A549 (cell line): ENCODE data around the gene CHSY3. TPM values are rescaled to one million over a fixed set of nuclear protein-coding genes. Genes with fewer than 3 reads are reported as not detected.

Experiments used
- ATAC-seq, 2 experiments: fragments of 200-7000 bp in 1 of 2; fragments of >200 bp in 1 of 2; cut with Nextera tagmentation in 1 of 2; cut with Tn5 transposase in 1 of 2; 3 replicates each; pipeline versions ENCODE4 v1.8.0 to v1.9.1; 2018 to 2020; ENCODE audit warnings: mild to moderate bottlenecking in 1 of 2, moderate library complexity in 1 of 2
- CTCF ChIA-PET: fragments of 300-600 bp; sonication (Branson Sonifier 250); formaldehyde crosslinking; extraction: SDS; loops from one replicate; lab custom pipeline; 2021; ENCODE audit warnings: antibody characterized with exemption, inconsistent platforms; lab: Yijun Ruan, JAX
- POLR2A ChIA-PET: fragments of 350-600 bp; formaldehyde crosslinking; extraction: SDS; loops from one replicate; lab custom pipeline; 2021; ENCODE audit warnings: antibody characterized with exemption, inconsistent platforms; lab: Yijun Ruan, JAX
- DNase-seq, 2 experiments: peaks; one replicate each; pipeline versions ENCODE4 v3.0.0 to v3.0.0-alpha.2; 2011 to 2016; ENCODE audit warnings: low read depth in 1 of 2, low spot score in 1 of 2
- FAIRE-seq: peaks from 2 replicates; lab custom pipeline; 2011; peaks lifted over from hg19 to GRCh38; lab: Jason Lieb, UNC
- H3K27ac ChIP-seq, 2 experiments: fragments of >200 bp; sonication (Bioruptor Twin); formaldehyde crosslinking; 3 replicates each; pipeline ENCODE4 v1.5.1; 2016 to 2017
- H3K4me1 ChIP-seq: fragments of >200 bp; sonication (Bioruptor Twin); formaldehyde crosslinking; 3 replicates; pipeline ENCODE4 v1.6.1; 2016
- H3K4me2 ChIP-seq: fragments of >200 bp; sonication (Bioruptor Twin); formaldehyde crosslinking; 3 replicates; pipeline ENCODE4 v1.6.1; 2016
- H3K4me3 ChIP-seq: fragments of >200 bp; sonication (Bioruptor Twin); formaldehyde crosslinking; 3 replicates; pipeline ENCODE4 v1.5.1; 2016
- H3K9me3 ChIP-seq: fragments of >200 bp; sonication (Bioruptor Twin); formaldehyde crosslinking; 3 replicates; pipeline ENCODE4 v1.6.1; 2016
- BHLHE40 ChIP-seq: IDR thresholded peaks from 2 replicates; pipeline ENCODE4 v1.6.1; 2012; ENCODE audit warnings: low read depth, low read length, inconsistent platforms
- CBX2 ChIP-seq: fragments of 200-600 bp; sonication (generic); IDR thresholded peaks from 2 replicates; pipeline ENCODE4 v1.6.1; 2016; ENCODE audit warnings: low read depth, mild to moderate bottlenecking, borderline replicate concordance
- EHMT2 ChIP-seq: fragments of 200-600 bp; sonication (generic); IDR thresholded peaks from 2 replicates; pipeline ENCODE4 v1.6.1; 2016; ENCODE audit warnings: antibody characterized with exemption, low read depth, mild to moderate bottlenecking, moderate library complexity
- EP300 ChIP-seq, 2 experiments: fragments of >200 bp; sonication (Bioruptor Twin); formaldehyde crosslinking; IDR thresholded peaks; 2 replicates in 1 of 2; 3 replicates in 1 of 2; pipeline ENCODE4 v1.6.1; 2016 to 2017
- FOSB ChIP-seq: fragments of 250-450 bp; sonication (Bioruptor Pico); IDR thresholded peaks from 2 replicates; pipeline ENCODE4 v1.5.0; 2020; ENCODE audit warnings: mild to moderate bottlenecking, moderate library complexity
- FOXS1 ChIP-seq: fragments of 250-450 bp; sonication (Bioruptor Pico); IDR thresholded peaks from 2 replicates; pipeline ENCODE4 v1.5.0; 2020; ENCODE audit warnings: mild to moderate bottlenecking, moderate library complexity
- GATA3 ChIP-seq: IDR thresholded peaks from 2 replicates; pipeline ENCODE4 v1.6.1; 2012; ENCODE audit warnings: borderline replicate concordance
- HDAC2 ChIP-seq: fragments of 200-600 bp; sonication (generic); IDR thresholded peaks from 2 replicates; pipeline ENCODE4 v1.6.1; 2016
- JUN ChIP-seq, 2 experiments: fragments of >200 bp; sonication (Bioruptor Twin); formaldehyde crosslinking; IDR thresholded peaks; 2 replicates in 1 of 2; 3 replicates in 1 of 2; pipeline ENCODE4 v1.6.1; 2016 to 2017
- JUNB ChIP-seq: fragments of >200 bp; sonication (Bioruptor Twin); formaldehyde crosslinking; IDR thresholded peaks from 2 replicates; pipeline ENCODE4 v1.6.1; 2016
- KDM5A ChIP-seq: fragments of 200-600 bp; sonication (generic); IDR thresholded peaks from 2 replicates; pipeline ENCODE4 v1.6.1; 2016; ENCODE audit warnings: antibody characterized with exemption, mild to moderate bottlenecking
- MAZ ChIP-seq: fragments of 150-350 bp; IDR thresholded peaks from 2 replicates; pipeline ENCODE4 v1.6.1; 2014; ENCODE audit warnings: antibody characterized with exemption, low read depth, low read length, borderline replicate concordance
- MYC ChIP-seq: IDR thresholded peaks from 2 replicates; pipeline ENCODE4 v1.6.1; 2012; ENCODE audit warnings: mild to moderate bottlenecking, inconsistent platforms, low read length, improper control_type of control experiment, borderline replicate concordance
- NR3C1 ChIP-seq: fragments of >200 bp; sonication (Bioruptor Twin); formaldehyde crosslinking; IDR thresholded peaks from 3 replicates; pipeline ENCODE4 v1.6.1; 2017
- RCOR1 ChIP-seq: fragments of 150-350 bp; IDR thresholded peaks from 2 replicates; pipeline ENCODE4 v1.6.1; 2014; ENCODE audit warnings: antibody characterized with exemption, low read length, low read depth
- SMC3 ChIP-seq: fragments of >200 bp; sonication (Bioruptor Twin); formaldehyde crosslinking; IDR thresholded peaks from 3 replicates; pipeline ENCODE4 v1.6.1; 2018; ENCODE audit warnings: inconsistent platforms
- ZC3H11A ChIP-seq: fragments of 450-650 bp; IDR thresholded peaks from 2 replicates; pipeline ENCODE4 v1.6.1; 2014; ENCODE audit warnings: antibody characterized with exemption, mild to moderate bottlenecking
- ZFP36 ChIP-seq: fragments of 450-650 bp; IDR thresholded peaks from 2 replicates; pipeline ENCODE4 v1.6.1; 2014; ENCODE audit warnings: borderline replicate concordance; ENCODE audit not compliant: partially characterized antibody
- WGBS: methylation state at CpG from one replicate; pipeline ENCODE4 v1.1.6; 2017; ENCODE audit errors: missing lambda C conversion rate; 5-methylcytosine and 5-hydroxymethylcytosine counted together
- polyA plus RNA-seq, 4 experiments: library from polyadenylated mRNA; depleted of rRNA in 3 of 4; stranded (reverse); fragments of >200 nt; fragmentation: RNase III in 1 of 4; extraction: RNeasy Plus Mini Kit Qiagen cat#74134 plus additional on column Dnase treatment in 1 of 4; gene quantifications; 2 replicates in 3 of 4; 3 replicates in 1 of 4; pipeline ENCODE4 v1.2.3, GENCODE V29; 2011 to 2017
- TF ChIP-seq, protein P1 (sequence below): fragments of 200-600 bp; sonication (generic); IDR thresholded peaks from 2 replicates; pipeline ENCODE4 v1.6.1; 2016; ENCODE audit warnings: antibody characterized with exemption, mild to moderate bottlenecking, moderate library complexity
- TF ChIP-seq, protein P2 (sequence below): fragments of 250-450 bp; sonication (Bioruptor Pico); IDR thresholded peaks from 2 replicates; pipeline ENCODE4 v1.5.0; 2021; ENCODE audit warnings: mild to moderate bottlenecking, moderate library complexity, borderline replicate concordance
- TF ChIP-seq, protein P3 (sequence below): fragments of >200 bp; sonication (Bioruptor Twin); formaldehyde crosslinking; IDR thresholded peaks from 3 replicates; pipeline ENCODE4 v1.5.1; 2016

CHSY3 gene
- polyA plus RNA-seq, 2 of the 4 experiments (the other 2 are of a cell fraction) = 0.06 to 0.12 TPM

DNA sequence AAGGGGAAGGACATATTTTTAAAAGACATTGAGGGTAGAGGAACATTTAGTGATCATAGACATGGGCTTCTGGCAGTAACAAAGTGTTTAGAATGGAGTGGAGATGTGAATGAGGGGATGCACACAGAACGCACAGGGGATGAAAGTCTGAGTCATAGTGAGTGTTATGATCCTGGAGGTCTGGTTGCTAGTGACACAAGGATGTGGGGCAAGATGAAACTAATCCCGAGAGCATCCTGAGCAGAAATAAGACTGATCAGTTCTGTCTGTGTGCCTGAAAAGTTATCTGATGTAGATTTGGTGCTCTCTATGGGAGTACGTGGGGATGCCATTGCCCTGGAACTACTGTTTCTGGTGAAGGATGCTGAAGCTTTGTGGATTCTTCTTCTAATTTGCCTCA is 141.1 kb downstream of the CHSY3 start:
- ChIA-PET POLR2A (no interaction called here), CTCF (no interaction called here)
- FAIRE-seq = no peak
- Histone ChIP-seq H3K4me3 (no peak overlapping the region), H3K9me3 (no peaks in the 10 kb centered on the region), H3K4me1 (no peaks in the 10 kb centered on the region), H3K27ac (no peak overlapping the region), H3K4me2 (no peak overlapping the region)
- no peak for DNase-seq
- ATAC-seq = no peak
- WGBS = 18% methylated on average over 3 of the region's 3 CpGs
- TF ChIP-seq EP300 (IDR thresholded peaks at IDR 0.05) = no peak
- TF ChIP-seq KDM5A = no peak
- TF ChIP-seq JUNB = no peak
- TF ChIP-seq, protein P1, sequence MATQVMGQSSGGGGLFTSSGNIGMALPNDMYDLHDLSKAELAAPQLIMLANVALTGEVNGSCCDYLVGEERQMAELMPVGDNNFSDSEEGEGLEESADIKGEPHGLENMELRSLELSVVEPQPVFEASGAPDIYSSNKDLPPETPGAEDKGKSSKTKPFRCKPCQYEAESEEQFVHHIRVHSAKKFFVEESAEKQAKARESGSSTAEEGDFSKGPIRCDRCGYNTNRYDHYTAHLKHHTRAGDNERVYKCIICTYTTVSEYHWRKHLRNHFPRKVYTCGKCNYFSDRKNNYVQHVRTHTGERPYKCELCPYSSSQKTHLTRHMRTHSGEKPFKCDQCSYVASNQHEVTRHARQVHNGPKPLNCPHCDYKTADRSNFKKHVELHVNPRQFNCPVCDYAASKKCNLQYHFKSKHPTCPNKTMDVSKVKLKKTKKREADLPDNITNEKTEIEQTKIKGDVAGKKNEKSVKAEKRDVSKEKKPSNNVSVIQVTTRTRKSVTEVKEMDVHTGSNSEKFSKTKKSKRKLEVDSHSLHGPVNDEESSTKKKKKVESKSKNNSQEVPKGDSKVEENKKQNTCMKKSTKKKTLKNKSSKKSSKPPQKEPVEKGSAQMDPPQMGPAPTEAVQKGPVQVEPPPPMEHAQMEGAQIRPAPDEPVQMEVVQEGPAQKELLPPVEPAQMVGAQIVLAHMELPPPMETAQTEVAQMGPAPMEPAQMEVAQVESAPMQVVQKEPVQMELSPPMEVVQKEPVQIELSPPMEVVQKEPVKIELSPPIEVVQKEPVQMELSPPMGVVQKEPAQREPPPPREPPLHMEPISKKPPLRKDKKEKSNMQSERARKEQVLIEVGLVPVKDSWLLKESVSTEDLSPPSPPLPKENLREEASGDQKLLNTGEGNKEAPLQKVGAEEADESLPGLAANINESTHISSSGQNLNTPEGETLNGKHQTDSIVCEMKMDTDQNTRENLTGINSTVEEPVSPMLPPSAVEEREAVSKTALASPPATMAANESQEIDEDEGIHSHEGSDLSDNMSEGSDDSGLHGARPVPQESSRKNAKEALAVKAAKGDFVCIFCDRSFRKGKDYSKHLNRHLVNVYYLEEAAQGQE = no peak
- no peak for TF ChIP-seq CBX2
- TF ChIP-seq JUN (IDR thresholded peaks at IDR 0.05) = no peak
- TF ChIP-seq MAZ = no peak
- TF ChIP-seq ZC3H11A = no peak
- TF ChIP-seq BHLHE40 = no peak
- TF ChIP-seq NR3C1 = no peak
- no peak for TF ChIP-seq MYC
- TF ChIP-seq GATA3 = no peak
- no peak for TF ChIP-seq HDAC2
- TF ChIP-seq, protein P2, sequence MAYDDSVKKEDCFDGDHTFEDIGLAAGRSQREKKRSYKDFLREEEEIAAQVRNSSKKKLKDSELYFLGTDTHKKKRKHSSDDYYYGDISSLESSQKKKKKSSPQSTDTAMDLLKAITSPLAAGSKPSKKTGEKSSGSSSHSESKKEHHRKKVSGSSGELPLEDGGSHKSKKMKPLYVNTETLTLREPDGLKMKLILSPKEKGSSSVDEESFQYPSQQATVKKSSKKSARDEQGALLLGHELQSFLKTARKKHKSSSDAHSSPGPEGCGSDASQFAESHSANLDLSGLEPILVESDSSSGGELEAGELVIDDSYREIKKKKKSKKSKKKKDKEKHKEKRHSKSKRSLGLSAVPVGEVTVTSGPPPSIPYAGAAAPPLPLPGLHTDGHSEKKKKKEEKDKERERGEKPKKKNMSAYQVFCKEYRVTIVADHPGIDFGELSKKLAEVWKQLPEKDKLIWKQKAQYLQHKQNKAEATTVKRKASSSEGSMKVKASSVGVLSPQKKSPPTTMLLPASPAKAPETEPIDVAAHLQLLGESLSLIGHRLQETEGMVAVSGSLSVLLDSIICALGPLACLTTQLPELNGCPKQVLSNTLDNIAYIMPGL (CRISPR knock-in tag) = no peak

DNA sequence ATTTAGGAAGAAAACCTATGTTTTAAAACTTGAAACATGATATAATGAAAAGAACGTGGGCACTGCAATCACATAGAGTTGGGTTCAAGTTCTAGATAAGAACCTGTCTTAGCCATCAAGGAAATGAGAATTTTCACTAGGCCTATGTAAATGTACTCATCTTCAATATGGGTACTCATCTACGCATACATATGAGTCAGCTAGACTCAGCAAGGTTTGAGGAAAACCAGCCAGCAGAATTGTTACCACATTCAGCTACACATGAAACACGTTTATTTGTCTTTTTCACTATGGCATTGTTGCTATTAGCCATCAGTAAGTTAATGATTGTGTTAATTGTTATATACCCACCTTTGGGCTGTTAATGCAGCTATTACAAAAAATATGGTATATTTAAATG is 146.3 kb downstream of the CHSY3 start:
- H3K4me1 ChIP-seq = no peaks in the 10 kb centered on the region
- ATAC-seq = no peak
- TF ChIP-seq, protein P3, sequence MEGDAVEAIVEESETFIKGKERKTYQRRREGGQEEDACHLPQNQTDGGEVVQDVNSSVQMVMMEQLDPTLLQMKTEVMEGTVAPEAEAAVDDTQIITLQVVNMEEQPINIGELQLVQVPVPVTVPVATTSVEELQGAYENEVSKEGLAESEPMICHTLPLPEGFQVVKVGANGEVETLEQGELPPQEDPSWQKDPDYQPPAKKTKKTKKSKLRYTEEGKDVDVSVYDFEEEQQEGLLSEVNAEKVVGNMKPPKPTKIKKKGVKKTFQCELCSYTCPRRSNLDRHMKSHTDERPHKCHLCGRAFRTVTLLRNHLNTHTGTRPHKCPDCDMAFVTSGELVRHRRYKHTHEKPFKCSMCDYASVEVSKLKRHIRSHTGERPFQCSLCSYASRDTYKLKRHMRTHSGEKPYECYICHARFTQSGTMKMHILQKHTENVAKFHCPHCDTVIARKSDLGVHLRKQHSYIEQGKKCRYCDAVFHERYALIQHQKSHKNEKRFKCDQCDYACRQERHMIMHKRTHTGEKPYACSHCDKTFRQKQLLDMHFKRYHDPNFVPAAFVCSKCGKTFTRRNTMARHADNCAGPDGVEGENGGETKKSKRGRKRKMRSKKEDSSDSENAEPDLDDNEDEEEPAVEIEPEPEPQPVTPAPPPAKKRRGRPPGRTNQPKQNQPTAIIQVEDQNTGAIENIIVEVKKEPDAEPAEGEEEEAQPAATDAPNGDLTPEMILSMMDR = no peak
- TF ChIP-seq RCOR1 (no peak), SMC3 (no peak), FOSB (CRISPR knock-in tag) (no peak), GATA3 (no peak), FOXS1 (CRISPR knock-in tag) (no peak), ZFP36 (no peak), EHMT2 (no peak)
- TF ChIP-seq, all 56 proteins: peak for 0
- 20% methylated on average over 3 of the region's 3 CpGs for WGBS
- DNase-seq = no peak
- no peak overlapping the region for H3K4me2 ChIP-seq
- POLR2A ChIA-PET = no interaction called here
- no peaks in the 10 kb centered on the region for H3K9me3 ChIP-seq
- H3K4me3 ChIP-seq = no peak overlapping the region
- FAIRE-seq = no peak
- no peak overlapping the region for H3K27ac ChIP-seq
- CTCF ChIA-PET = interaction anchor here (0.6 kb wide), 1 partner anchor 69 kb away, joined by 3 read pairs; no protein-coding TSS in a partner anchor
